NCI-H1092 treated with DMSO at 0.1 percent for 48 hours (cell line): ENCODE measurements around the gene TCF4.
"Not testable (repeated sequence)": the region's sequence is repeated elsewhere in the genome, so short reads cannot be mapped to it uniquely, and the experiment has no call there.

ENCODE experiments used
- DNase-seq: peaks from one replicate; lab custom pipeline; 2025; lab: John Stamatoyannopoulos, UW

The TCF4 gene

GRCh38 chr18:55475467-55475866 is 112.5 kb downstream of the TCF4 start:
- no peak for DNase-seq

- DNase-seq: no peak
Observed at GRCh38 chr18:55473560-55473959, 114.4 kb downstream of the TCF4 start.

GRCh38 chr18:55473058-55473457 is 114.9 kb downstream of the TCF4 start:
- no peak for DNase-seq

- DNase-seq: no peak
Observed at GRCh38 chr18:55470826-55471225, 117.2 kb downstream of the TCF4 start.

GRCh38 chr18:55469134-55469533 is 118.9 kb downstream of the TCF4 start:
- DNase-seq: not testable (repeated sequence)

- no peak for DNase-seq
Observed at GRCh38 chr18:55466789-55467188, 121.2 kb downstream of the TCF4 start.

- no peak for DNase-seq
Observed at GRCh38 chr18:55465313-55465712, 122.7 kb downstream of the TCF4 start.

GRCh38 chr18:55464581-55464980 is 123.4 kb downstream of the TCF4 start:
- no peak for DNase-seq

- no peak for DNase-seq
Observed at GRCh38 chr18:55462652-55463051, 125.3 kb downstream of the TCF4 start.

GRCh38 chr18:55461848-55462247 is 126.1 kb downstream of the TCF4 start:
- DNase-seq: no peak

- no peak for DNase-seq
Observed at GRCh38 chr18:55458456-55459203, 129.4 kb downstream of the TCF4 start.

GRCh38 chr18:55457028-55457427 is 131.0 kb downstream of the TCF4 start:
- DNase-seq: no peak

GRCh38 chr18:55455938-55456337 is 132.1 kb downstream of the TCF4 start:
- no peak for DNase-seq

- no peak for DNase-seq
Observed at GRCh38 chr18:55453186-55453585, 134.8 kb downstream of the TCF4 start.

GRCh38 chr18:55452123-55452611 is 135.8 kb downstream of the TCF4 start:
- no peak for DNase-seq

- DNase-seq: no peak
Observed at GRCh38 chr18:55449412-55450140, 138.4 kb downstream of the TCF4 start.

GRCh38 chr18:55448420-55448819 is 139.6 kb downstream of the TCF4 start:
- no peak for DNase-seq

GRCh38 chr18:55447672-55448018 is 140.3 kb downstream of the TCF4 start:
- no peak for DNase-seq

GRCh38 chr18:55446996-55447671 is 140.9 kb downstream of the TCF4 start:
- DNase-seq: no peak

- no peak for DNase-seq
Observed at GRCh38 chr18:55444536-55444935, 143.5 kb downstream of the TCF4 start.

- DNase-seq: no peak
Observed at GRCh38 chr18:55443776-55444175, 144.2 kb downstream of the TCF4 start.

- DNase-seq: no peak
Observed at GRCh38 chr18:55442561-55442960, 145.4 kb downstream of the TCF4 start.

GRCh38 chr18:55440988-55441387 is 147.0 kb downstream of the TCF4 start:
- no peak for DNase-seq
